ENCODE data around the gene GORASP2.

GORASP2 gene

DNA sequence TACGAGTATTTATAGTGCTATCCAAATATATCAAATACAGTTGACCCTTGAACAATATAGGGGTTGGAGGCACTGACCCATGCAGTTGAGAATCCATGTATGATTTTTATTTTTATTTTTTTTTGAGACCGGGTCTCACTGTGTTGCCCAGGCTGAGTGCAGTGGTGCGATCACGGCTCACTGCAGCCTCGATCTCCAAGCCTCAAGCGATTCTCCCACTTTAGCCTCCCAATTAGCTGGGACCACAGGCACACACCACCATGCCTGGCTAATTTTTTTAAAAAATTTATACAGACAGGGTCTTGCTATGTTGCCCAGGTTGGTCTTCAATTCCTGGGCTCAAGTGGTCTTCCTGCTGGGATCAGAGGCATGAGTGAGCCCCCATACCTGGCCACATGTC is 70.6 kb downstream of the GORASP2 start:
- FAIRE-seq: no peak

DNA sequence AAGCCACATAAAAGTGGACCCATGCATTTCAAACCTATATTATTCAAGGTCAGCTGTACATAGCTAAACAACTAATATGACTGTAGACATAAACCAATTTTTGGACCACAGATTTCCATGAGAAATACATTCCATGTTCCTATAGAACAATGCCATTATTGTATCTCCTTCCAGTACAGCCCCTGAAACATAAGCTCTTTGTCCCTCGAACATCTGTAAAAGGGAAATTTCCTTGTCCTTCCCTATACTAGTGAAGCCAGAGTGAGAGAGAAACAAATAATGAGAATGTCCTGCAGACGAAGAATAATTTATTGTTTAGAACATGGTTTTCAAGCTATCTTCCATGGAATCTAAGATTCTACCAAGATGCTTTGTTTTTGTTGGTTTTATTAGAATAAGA is 75.3 kb downstream of the GORASP2 start:
- FAIRE-seq: no peak

DNA sequence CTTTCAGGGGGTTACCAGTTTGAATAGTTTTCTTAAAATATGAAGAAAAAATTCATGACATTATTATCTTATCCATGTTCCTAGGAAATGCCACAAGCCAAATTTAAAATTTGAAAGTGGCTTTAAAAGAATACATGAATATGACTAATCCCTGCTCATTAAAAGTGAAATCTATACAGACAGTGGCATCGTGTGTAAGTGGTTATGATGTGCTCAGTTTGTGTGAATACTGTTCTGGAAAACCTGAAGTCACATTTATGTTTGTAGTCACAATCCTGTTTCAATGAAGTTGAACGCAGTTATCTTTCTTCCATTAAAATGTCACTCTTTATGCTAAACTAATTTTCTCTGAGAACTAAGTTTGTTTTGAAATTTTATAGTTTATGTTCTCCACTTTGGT is 75.8 kb downstream of the GORASP2 start:
- FAIRE-seq: no peak

DNA sequence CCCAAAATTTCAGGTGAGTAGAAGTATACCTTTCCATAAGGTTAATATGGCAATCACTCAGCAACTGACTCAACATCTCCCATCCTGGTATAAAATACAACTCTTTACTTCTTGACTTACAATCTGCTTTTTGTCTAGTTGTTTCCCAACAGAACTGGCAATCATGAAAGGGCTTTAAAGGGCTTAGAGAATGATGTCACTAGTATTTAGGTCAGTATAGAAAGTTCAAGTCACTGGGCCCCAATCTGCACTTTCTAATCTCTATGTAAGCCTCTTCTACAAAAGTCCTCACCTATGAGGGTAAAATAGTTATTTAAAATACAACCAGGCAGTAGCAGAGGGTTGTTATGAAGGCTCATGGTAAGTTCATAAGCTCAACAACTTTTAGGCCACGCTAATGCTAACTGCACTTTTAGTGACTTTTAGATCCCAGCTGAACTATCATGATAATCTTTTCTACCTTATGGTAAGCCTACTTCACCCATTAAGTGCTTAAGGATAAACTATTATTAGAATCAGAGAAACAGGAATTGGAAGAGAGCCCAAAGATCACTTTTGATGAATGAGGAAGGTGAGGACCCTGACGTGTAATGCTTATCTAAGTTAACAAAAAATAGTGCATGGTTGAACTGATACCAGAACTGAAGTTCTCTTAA is 79.6 kb downstream of the GORASP2 start:
- no peak for FAIRE-seq

DNA sequence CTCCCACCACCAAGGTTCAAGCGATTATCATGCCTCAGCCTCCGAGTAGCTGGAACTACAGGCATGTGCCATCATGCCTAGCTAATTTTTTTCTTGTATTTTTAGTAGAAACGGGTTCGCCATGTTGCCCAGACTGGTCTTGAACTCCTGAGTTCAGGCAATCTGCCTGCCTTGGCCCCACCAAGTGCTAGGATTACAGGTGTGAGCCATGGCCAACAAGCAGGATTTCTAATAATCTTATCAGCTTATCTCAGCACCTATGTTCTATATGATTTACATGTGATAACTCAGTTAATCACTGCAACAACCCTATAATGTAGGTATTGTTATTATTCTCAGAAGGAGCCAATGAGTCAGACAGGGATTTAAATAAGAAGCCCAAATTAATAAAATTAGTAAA is 80.3 kb downstream of the GORASP2 start:
- no peak for FAIRE-seq

DNA sequence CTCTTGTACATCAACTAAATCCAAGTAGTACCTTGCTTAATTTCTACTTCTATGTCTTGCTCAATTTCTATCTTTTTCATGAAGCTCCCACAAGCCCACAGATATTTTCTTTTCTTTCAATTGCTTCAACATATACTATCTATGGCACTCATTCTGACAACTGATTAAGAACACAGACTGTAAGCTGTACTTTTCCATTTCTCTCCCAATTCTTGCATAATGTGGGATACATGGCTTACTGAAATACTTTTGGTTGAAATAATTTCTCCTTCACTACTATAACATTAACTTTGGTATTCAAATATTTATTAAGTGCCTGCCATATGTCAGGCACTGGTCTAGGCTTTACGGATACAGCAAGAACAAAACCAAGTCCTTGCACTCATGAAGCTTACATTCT is 84.8 kb downstream of the GORASP2 start:
- FAIRE-seq: no peak

DNA sequence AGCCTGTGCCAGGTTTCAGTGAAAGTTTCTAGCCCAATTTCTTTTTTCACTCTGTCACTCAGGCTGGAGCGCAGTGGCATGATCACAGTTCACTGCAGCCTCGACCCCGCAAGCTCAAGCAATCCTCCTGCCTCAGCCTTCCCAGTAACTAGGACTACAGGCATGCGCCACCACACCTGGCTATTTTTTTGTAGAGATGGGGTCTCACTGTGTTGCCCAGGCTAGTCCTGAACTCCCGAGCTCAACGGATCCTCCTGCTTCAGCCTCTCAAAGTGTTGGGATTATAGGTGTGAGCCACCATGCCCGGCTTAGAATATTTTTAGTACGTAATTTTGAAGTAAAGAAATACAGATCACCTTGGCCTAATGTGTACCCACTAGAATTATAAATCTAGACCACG is 87.1 kb downstream of the GORASP2 start:
- FAIRE-seq: no peak

All from endometrium (tissue), 2 donors.